Stimulated activated CD8-positive, alpha-beta memory T cell treated with anti-CD3 and anti-CD28 coated beads, Interleukin-7, amount 100 ng/mL, for 24 hours (primary cell): ENCODE measurements around the gene LTBP2.
A peak's percentile ranks its signal among the peaks of the same experiment; 100 is the strongest.
"Not testable (repeated sequence)": the region's sequence is repeated elsewhere in the genome, so short reads cannot be mapped to it uniquely, and the experiment has no call there.

Experiments used
- DNase-seq: peaks from one replicate; pipeline ENCODE4 v3.0.0-alpha.2; 2020; ENCODE audit warnings: low read depth

LTBP2 gene

DNA sequence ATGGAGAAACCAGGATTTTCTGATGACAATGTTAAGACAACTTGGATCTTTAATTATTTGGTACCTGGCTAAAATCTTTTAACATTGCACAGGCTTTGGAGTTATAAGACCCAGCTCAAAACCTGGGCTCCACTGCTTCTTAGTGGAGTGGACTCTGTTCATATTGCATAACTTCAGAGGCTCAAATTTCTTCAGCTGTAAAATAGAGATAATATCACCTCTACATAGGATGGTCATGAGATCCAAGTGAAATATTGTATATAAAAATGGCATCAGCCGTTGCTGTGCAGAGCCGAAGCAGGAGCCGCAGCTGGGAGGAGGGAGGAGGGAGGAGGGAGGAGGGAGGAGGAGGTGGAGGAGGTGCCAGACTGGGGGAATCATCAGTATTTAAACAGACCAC lies 129.5 kb downstream of the LTBP2 start:
- DNase-seq = no peak

DNA sequence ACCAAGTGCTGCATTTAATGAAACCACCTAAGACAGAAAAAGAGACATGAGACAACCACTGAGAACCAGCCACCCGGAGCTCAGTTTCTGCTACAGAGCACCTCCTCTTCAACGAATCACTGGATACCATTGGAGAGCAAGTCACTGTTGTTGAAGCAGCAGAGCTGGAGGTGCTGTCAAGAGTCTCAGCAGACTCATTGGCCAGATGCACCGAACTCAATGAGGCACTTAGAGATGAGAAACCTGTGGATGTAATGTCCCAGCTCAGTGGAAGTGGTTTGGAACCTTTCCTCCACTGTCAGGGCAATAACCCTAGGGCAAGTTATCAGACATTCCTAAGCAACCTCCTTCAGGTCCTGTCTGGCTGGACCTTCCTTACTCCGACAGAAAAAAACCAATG lies 132.0 kb downstream of the LTBP2 start:
- no peak for DNase-seq

DNA sequence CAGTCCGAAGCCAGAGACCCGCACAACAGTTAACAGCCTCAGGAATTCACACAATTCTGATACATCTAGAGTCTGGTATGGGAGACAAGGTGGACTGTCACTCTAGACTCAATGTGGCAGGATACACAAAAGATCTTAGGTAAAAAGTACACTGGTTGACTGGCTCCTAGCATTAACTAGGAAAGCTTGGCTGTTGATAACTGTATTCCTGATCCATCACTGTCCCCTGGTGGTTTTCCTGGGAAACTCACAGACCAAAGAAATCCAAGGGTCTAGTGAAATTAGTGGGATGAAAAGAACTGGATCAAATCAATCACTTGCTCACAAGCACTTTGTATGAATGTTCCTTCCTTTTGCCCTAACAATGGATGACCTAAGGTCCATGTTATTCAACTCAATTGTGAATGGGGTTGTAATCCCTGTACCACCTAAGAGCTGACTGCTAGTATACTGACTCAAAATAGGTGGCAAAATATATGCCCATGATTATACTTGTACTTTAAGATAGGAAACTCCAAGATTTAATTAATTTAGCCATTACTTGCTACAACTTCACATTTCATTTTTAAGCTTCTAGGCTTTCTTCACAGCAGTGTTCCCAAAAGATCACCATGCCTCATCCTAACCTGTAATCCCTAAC lies 132.9 kb downstream of the LTBP2 start:
- DNase-seq = no peak

DNA sequence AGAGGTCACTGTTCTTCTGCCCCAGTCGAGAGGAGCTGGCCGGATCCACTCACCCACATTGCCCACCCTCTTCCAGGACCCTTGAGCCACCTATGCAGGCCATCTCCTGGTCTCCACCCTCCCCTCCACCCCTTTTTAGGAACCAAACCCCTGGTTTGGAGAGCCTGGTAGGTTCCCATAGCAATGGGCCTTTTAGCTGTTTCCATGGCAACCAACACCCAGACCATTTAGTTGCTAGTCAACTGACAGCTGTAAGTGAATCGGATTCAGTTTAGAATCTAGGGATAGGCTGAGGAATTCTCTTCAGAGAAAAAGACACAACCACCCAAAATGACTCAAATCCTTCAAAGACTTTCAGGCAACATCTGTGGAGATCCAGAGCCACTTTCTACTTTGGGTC lies 135.4 kb downstream of the LTBP2 start:
- no peak for DNase-seq

DNA sequence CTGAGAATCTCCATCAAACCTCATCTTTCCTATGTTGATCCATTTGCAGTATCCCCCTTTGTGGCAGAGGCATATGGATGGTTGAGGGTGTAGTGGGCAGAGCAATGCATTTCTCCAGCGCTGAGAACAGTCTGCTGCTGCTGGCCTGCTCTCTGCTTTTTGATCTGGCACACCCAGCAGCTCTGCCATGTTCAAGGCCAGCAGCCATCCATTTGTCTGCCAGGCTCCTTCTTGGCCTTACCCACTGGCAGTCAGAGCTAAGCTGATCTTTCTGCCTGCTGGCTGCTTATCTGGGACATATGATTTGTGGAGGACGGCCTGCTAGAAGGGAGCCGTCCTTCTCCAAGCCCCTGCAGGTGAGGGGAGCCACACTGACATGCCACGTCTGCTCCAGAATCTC lies 135.9 kb downstream of the LTBP2 start:
- DNase-seq = no peak

DNA sequence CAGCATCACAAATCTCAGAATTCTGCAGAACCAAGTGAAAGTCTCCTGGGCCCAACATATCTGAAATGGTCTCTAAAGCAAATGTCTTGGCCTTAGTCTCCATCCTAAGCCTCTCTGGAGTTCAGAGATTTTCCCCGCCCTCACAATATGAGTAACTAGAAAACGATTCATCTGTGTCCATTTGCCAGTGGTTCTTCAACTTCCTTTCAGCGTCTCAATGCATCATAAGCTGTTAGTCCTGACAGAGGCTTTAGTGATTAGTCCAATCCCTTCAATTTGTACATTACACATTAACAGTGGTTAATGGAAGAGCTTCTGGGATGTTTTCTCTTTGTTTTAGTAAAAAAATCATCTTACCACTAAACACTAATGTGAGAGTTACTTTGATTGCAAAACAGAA lies 136.4 kb downstream of the LTBP2 start:
- no peak for DNase-seq

DNA sequence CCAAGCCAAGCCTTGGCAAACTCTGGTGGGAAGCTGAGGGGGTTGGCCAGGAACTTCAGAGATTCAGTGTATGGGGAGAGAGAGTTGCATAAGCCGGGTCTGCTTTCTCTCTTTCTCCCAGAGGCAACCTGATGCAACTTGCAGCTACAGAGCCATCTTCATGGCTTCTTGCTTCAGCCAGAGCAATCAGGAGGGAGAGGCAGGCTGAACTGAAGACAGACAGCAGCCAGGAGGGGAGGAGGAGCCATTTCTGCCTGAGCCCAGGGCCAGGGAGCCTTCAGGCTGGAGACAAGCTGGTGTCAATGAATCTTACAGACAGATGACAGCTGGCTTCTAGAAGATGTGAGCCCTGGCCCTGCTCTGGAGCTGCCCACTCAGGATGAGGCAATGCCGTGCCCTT lies 137.7 kb downstream of the LTBP2 start:
- no peak for DNase-seq

DNA sequence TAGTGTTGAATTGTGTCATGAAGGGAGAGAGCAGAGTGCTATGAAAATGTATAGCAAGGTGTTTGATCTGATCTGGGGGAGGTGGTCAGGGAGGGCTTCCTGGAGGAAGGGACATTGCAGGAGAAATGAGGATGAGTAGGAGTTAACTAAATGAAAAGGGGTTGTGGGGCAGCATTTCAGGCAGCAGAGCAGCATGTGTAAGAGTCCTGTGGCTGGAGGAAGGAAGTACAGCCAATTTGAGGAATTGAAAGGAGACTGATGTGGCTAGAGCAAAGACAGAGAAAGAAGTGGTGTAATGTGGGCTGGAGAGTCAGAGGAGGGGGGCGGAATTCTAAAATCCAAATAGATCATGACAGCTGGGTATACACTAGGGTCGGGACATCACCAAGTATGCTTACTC lies 139.4 kb downstream of the LTBP2 start:
- DNase-seq = no peak

DNA sequence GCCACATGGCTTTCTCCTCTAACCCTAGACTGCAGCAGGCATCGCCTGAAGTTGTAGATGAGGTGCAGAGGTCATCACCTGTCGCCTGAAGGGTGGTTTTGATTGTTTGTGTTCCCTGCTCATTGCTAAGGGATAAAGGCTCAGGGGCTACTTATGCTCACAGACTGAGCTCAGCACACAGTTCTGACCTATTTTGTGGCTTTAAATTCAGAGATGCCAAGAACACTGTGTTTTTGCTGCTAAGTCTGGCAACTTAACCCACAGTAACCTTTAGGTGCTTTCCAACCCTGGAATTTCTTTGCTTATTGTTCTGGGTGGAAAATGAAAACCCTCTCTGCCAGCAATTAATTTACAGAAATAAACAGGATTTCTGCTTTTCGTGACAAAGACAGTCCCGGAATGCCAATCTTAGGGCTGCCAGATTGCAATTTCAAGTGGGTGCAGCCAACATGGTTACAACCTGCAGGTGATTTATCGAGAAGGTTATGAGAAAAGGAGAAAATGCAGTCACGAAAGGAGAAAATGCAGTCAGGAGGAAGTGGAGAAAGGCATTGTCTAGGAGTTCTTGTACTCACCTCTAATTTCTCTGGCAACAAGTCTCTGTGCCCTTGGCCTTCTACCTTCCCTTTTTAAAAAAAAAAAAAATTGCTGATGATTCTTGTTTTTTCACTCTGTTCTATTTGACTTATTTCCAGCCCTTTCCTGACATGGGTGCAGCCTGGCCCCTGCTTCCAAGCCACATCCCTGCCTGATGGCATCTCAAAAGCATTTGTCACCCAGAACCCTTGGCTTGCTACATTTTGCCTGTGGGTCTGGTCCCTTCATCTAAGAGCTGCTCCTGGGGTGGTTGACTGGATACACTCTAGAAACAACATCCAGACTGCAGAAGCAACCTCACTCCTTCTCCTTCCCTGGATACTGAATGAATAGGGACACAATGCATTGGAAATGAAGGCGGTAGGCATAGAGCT lies 142.2 kb downstream of the LTBP2 start:
- DNase-seq = no peak

DNA sequence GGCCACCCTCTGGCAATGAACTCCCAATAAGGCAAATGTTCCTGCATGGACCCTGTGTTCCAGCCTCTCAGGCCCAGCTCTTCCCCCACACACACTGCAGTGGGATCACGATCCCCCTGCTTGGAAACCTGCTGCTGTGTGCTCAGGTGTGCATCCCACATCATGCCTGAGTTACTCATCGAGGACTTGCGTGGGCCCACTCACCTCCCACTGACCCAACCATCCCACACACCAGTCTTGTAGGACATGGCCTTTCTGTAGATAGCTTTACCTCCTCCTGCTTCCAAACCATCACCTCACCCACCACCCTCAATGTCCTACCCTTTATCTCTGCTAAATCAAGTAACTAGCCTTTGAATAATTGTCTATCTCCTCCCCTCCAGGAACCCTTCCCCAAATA lies 143.5 kb downstream of the LTBP2 start:
- DNase-seq = no peak

DNA sequence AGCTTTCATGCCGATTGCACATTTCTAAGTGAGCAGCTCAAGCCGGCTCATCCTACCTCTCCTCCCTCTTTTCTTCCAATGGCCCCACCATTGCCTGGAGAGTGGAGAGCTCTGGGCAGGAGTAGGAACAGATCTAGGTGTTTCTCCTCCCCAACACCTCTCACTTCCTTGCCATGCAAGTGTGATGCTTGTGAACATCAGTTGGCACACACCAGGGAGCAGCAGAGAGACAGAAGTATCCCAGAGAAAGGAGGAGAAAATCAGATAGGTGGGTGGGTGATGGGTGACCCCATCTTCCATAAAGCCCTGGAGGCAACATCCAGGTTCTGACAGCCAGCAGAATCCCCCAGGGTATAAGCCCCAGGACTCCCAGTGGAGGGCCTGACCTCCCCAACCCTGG lies 146.7 kb downstream of the LTBP2 start:
- no peak for DNase-seq

DNA sequence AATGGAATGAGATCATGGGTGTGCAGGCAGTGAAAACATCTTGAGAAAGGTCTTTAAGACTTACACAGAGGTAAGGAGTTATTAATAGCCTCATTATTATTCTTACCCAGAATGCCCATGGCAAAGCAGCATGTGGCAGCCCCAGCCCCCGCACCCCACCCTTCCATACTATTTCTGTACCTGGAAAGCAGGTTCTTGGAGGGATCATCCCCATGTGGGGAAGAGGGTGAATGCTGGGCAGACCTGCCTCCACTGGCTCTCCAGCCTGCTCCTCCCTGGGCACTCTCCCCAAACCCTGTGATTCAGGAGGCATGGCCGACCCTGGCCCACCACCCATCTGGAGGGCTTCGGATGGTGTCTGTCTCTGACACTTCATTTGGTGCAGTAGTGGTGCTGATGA lies 147.3 kb downstream of the LTBP2 start:
- DNase-seq = no peak

DNA sequence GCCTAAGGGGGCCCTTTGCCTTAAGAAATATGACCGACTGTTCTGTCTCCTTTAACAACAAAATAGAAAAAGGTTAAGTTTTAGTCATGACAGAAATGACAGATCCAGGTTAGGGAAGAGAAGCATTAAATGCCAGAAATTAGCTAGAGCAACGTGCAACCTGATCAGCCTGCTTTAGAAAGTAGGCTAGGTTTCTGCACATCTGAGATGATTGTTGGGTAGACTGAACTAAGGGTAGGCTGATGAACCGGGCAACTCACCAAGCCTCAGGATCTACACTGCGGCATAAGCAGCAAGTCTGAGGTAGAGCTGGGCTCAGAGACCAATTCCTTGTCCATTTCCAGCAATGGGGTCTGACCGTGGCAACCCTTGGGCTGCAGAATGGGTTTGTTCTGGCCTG lies 148.3 kb downstream of the LTBP2 start:
- DNase-seq = no peak

DNA sequence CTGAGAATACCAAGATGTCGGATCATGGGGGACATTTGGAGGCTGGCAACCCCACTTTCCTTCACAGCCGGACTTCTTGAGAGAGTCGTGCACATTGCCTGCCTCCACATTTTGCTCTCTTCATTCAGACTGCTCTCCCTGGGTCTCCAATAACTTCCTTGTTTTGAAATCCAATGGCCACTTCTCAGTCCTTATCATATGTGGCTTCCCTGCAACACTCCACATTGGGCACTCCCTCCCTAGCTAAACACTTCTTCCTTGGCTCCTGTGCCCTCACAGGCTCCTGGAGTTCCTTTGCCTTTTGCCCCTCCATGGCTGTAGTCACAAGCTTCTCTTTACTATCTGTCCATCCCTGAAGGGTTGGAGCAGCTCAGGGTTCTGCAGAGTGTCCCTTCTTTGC lies 149.0 kb downstream of the LTBP2 start:
- no peak for DNase-seq

DNA sequence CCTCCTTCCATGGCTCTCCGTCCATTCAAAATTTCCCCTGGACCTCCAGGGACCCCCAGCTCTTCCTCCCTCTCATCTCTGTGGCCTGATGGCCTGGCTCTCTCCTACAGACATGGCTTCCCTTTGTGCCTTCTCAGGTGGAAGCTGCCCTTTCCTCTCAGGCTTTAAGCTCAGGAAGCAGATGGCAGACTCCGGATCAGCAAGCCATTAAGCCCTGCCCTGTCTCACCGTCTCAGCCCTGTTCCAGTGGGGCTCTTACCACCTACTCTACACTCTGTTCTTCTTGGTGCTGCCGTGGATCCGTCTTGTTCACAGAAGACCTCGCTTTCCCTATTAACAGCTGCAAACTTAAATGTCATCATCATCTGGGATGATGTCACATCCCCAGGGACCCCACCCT lies 152.1 kb downstream of the LTBP2 start:
- no peak for DNase-seq

DNA sequence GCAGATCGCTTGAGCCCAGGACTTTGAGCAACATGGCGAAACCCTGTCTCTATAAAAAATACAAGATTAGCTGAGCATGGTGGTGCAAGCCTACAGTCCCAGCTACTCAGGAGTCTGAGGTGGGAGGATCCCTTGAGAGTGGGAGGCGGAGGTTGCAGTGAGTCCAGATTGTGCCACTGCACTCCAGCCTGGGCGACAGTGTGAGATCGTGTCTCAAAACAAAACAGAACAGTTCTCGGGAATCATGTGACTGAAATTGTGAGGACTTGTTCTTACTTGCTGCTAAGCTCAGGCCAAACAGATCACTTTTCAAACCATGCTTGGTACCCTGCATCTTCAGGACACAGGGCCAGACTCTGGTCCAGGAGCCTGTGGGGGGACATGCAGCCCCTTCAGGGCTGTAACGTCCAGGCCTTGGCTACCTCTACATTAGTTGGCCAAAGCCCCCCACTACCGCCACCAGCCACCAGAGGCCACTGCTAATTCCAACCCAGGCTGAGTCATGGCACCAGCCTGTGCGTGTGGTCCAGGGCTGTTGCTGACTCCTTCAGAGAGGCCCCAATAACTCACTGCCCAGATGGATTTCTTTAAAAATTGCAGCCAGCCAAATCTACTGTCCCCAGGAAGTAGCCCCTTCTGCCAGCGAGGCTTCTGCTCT lies 152.6 kb downstream of the LTBP2 start:
- DNase-seq = peak; percentile 2

DNA sequence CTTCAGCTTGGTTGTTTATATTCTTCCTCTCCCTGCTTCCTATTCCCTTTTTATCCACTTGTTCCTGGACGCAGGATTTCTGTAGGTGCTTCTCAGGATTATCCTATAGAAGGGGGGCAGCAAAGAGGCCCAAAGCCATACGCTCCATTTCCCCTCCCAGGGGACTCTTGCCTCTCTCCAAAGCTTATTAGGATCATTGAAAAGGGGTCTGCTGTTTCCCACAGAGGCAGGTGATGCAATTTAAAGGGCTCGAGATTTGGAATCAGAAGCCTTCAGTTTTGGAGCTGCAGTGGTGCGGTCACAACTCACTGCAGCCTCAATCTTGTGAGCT lies 154.5 kb downstream of the LTBP2 start:
- DNase-seq = no peak

DNA sequence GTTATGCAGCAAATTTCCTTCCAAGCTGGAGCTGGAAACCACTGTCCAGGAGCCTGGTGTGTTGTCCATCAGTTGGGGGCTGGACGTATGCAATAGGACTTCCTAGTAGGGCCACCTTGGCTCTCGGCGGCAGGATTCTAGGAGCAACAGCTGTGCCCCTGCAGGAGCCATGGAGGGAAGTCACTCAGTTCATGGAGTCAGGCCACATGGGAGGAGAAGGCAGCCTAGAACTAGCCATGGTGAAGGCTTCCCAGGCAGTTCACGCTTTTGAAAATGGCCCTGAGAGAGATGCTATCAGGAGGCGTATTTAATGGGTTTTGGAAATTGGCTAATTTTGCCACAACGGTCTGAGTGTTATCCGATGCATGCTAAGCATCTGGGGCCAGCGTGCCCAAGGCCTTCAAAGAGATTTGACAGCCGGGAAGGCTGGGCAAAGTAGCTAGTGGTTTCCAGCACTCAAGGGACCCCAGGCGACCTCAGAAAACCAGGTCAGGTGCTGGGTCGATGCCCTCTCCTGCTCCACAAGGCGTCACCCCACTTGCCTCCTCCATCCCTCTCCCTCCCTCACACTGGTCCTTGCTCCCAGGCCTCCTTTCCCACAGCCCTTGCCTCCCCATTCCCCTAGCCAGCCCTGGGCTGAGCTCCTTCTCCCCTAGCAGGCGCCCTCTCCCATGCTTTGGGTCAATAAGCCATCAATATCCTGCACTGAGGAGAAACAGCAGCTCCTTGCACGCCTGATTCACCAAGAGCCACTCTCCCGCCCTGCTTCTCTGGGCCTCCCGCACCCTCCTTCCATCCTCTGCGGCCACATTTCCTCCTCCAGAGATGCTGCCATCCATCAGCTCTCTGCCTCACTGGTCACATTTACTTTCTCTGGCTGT lies 155.1 kb downstream of the LTBP2 start:
- no peak for DNase-seq

DNA sequence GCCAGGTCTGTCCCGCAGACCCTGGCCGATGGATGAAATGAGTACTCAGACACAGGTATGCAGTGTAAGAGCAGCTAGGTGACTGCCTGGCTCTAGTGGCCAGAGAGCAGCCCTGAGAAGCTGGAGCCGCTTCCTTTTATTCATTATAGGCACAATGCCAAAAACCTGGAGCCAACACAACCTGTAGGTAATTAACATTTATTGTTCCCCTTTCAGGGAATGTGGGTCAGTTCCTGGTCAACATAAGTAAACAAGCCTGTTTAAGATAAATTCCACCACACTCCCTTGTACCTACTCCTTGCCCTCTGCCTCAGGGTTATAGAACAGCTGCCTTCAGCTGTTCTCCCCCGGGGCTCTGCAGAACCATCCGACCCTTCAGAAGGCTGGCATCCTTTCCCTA lies 157.6 kb downstream of the LTBP2 start:
- DNase-seq = not testable (repeated sequence)
